HG03039 (cell line): Measurements from ENCODE around the gene ZFP28.

Experiments
- ATAC-seq: cut with Tn5 transposase; IDR thresholded peaks from one replicate; pipeline ENCODE4 v1.9.1; 2021; ENCODE audit warnings: mild to moderate bottlenecking, moderate library complexity; ENCODE audit not compliant: unreplicated experiment

ZFP28 gene

GRCh38 chr19:56595548-56595899 lies 56.8 kb downstream of the ZFP28 start:
- ATAC-seq = no peak

- no peak for ATAC-seq
These were observed 57.9 kb downstream of the ZFP28 start for GRCh38 chr19:56596676-56597075.

- no peak for ATAC-seq
These were observed 58.9 kb downstream of the ZFP28 start for GRCh38 chr19:56597696-56598095.

GRCh38 chr19:56601375-56601774 lies 62.6 kb downstream of the ZFP28 start:
- no peak for ATAC-seq

GRCh38 chr19:56603829-56604228 lies 65.1 kb downstream of the ZFP28 start:
- ATAC-seq = no peak
